Occipital lobe (tissue), 2 donors: Measurements from ENCODE around the gene C1orf198. TPM values are rescaled to one million over a fixed set of nuclear protein-coding genes. Genes with fewer than 3 reads are reported as not detected.

Experiments
- DNase-seq: peaks from one replicate; lab custom pipeline; 2025; lab: John Stamatoyannopoulos, UW
- total RNA-seq: library from RNA; depleted of rRNA; stranded (reverse); fragments of >200 nt; gene quantifications from one replicate; pipeline ENCODE4 v1.2.3, GENCODE V29; 2014

Gene C1orf198
- total RNA-seq, 1 donor from 2014 or later, result 14.5 TPM

DNA sequence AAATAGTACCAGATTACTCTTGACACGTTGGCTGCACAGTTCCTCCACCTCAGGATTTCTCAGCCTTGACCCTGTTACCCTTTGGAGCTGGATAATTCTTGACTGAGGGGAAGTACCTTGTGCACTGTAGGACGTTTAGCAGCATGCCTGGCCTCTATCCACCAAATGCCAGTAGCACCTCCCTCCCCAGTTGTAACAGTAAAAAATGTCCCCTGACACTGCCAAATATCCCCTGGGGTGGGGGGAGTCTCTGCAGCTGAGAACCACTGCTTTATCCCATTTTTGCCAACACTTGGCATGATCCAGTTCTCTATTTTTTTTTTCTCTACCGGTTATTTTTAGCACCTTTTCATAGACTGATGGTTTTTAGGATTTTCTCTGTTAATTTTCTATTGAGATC is 34.0 kb downstream of the C1orf198 start:
- DNase-seq, result no peak

DNA sequence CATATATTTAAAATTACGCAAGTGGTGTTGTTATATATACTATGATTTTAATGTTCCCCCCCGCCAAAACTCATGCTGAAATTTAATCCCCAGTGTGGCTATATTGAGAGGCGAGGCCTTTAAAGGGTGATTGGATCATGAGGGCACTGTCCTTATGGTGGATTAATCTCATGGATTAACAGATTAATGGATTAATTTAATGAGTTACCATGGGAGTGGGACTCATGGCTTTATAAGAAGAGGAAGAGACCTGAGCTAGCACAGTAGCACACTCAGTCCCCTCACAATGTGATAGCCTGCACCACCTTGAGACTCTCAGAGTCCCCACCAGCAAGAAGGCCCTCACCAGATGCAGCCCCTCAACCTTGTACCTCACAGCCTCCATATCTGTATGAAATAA is 34.8 kb downstream of the C1orf198 start:
- no peak for DNase-seq

DNA sequence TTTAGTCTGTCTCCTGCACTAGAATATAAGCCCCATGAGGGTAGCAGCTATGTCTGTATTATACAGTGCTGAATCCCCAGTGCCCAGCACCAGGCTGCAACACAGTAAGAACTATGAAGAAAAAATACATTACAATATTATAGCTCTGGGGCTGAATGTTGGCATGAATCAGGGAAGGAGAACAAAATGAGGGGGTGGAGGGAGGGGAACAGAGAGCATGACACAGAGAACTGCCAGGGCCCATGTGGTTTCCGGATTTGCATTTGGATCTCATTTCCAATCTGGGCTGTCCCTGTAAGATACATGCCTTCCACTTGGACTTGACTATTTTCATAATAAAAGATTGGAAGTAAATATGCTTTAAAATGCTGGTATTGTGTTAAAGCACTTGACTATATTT is 35.8 kb downstream of the C1orf198 start:
- no peak for DNase-seq

DNA sequence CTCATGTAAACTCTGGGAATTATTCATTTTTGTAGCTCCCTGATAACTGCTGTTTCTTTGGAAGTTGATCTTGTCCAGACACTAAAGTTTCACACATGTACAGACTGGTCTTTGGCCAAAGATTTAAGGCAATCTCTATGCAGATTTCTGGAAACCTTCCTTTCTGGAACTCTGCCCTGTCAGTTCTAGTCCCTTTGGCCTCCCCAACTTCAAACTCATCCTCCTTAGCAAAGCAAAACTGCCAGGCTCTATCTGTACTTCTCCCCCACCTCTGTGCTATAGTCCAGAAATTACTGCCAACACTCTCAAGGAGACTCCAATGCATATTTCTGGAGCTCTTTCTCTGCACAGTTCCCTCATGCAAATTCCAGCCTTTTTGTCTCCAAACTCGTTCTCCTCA is 36.5 kb downstream of the C1orf198 start:
- DNase-seq, result no peak

DNA sequence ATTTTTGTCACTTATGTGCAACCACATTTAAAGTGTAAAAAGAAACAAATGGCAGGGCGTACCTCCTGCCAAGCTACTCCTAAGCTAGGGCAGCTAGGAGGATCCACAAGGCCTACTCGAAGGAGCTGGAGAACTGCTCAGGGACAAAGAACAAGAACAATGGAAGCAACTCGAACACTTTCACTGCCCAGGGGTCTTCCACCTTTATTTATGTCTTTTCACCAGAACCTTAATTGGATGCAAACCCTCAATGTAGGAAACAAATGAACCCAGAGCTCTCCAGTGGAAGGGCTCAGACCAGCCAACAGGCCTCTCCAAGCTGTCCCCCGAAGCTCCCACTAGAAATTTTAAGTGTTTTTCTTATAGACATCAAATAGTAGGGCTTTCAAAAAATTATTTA is 39.9 kb downstream of the C1orf198 start:
- DNase-seq, result no peak

DNA sequence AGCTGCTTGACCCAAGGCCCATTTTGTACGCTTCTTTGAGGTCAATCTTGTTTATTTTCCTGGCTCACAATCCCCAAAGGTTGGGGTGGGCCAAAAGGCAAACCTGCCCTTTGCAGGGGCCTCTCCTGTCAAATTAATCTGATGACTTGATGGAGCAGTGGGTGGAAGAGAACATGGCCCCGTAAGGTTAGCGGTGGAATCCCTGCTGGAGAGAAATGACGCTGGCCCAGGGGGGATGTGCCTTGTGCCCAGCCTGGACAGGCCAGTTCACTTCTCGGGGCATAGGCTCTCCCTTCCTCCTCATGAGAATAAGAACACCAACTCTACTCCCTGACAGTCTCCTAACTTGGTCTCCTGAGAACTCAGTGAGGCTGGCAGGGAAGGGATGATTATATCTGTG is 40.5 kb downstream of the C1orf198 start:
- DNase-seq, result no peak

DNA sequence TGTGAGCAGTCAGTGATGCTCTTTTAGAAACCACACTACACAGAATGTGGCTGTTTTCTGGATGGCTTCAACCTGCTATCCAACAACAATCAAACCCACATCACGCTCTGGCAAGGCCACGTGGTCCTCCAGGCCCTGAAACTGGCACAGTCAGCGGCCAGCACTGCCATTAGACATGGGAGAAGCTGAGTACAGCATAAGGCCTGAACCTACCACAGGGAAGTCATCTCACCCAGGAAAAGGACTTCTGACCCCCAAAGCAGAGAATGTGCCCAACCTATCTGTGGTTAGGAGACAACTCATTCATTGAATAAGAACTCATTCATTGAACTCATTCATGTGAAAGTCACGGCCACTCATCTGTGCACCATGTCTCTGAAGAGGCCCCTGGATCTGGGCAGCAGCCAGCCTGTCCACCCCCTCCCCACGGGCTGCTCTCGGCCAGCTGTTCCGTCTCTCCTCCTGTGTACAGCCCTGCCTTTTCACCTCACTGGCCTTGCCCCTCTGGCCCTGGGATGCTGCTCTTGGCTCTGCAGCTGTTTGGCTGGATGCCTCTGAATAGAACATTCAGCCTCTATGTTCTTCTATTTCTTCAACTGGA is 41.1 kb downstream of the C1orf198 start:
- peak; percentile 37 for DNase-seq

DNA sequence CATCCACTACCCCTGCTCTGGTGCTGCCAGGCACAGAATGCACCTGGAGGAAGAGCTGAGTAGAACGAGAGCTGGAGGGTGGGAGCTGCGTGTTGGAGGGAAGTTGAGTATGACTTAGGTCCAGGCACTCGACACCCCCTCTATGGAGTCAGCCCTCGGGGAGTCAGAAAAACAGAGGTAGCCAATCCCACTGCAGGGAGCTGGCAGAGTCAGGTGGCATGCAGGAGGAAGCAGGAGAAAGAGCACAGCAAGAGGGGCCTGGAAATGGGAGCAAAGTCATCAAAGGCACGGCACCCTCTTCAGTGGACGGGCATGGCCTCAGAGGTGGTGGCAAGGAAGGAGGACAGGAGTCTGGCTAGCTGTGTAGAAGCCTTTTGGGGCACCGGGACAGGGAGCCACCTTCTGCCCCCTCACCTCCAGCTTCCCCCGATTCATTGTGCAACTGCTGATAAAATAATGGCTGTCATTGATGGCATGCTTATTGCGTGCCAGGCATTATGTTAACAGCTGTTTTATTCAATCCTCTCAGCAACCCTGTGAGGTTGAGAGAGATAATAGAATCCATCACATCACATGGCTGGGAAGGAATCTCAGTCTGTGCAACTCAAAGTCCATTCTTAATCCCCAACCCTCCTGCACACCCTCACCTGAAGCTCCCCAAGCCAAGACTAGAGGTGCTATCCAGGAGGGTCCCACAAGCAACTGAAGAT is 42.0 kb downstream of the C1orf198 start:
- no peak for DNase-seq

DNA sequence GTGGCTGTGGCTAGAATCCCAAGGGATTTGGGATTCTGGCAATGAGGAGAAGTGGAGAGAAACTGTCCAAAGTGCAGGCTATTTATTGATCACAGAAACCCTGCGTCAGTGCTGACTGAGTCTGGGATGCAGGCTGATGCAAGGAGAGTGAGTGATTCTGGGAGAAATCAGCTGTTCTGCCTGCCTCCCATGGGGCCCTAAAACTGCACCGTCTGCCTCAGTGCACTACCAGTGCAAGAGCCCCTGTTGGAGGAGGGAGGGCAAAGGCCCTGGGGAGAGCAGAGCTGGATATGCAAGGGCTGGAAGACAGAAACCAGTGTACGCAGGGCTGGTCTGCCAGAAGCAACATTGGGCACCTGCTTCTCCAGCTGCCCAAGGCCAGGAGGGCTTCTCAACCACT is 42.6 kb downstream of the C1orf198 start:
- no peak for DNase-seq

DNA sequence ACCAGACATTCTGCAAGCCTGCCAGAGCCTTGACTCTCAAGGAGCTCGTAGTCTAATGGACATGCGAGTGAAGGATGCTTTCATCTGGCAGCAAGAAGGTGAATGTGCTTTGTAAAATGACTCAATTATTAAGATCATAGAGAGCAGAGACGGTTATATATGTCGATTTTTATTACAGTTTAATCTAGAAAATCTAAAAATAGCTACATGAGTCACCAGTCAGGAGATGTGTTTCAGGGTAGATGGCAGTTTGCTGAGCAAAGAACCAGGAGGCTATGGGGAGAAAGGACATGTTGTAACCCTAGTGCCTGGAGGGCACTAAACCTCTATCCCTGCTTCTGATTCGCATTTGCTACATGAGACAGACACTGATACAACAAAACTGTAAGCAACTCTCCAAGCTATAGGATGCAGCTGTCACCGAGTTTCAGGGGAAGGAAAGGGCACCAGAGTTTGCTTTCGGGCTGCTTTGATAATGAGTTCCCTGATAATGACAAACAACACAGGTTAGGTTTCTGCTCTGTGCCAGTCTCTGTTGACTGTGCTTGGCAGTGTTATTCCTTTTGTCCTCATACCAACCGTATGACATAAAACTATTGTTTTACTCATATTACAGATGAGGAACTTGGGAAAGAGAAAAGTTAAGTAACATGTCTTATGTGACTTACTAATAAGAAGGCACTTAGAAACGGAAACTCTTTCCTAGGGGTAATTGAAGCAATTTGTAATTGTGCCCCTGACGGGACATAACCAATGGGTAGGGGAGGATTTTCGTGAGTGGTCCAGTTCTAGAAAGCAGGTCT is 43.2 kb downstream of the C1orf198 start:
- no peak for DNase-seq

DNA sequence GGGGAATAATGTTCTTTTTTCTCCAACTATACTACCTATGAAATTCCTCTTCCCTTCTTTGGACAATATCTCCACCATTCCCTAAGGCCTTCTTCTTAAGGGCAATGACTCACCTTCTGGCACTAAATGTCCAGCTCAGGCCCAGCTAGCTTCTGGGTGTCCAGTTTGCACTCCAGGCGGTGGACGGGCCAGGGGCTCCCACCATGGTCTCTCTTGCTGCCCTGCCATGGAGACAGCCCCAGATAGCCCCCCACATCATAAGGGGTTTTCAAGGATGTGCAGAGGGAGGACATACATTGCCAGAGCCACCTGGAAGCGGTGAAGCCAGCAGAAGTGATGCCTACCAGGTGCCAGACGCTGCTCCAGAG is 43.8 kb downstream of the C1orf198 start:
- DNase-seq, result no peak

DNA sequence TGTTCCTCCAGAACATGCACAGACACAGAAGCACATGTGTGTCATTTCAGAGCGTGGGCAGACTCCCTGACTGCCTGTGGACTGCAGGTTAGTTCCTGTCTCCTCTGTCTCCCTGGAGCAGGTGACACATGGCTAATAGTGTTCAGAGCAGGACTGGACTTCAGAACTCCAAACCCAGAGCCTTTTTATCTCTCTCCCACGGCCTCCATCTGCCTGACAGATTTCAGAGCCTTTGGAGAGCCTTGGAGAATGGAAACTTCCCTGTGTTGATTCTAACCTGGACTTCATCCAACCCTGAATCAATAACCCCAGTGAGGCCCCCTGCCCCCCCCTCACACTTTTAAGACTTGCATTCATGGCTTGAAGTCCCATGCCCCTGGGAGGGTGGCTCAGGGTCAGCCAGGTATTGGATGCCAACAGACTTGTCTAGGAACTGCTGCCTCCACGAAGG is 44.4 kb downstream of the C1orf198 start:
- DNase-seq, result no peak

DNA sequence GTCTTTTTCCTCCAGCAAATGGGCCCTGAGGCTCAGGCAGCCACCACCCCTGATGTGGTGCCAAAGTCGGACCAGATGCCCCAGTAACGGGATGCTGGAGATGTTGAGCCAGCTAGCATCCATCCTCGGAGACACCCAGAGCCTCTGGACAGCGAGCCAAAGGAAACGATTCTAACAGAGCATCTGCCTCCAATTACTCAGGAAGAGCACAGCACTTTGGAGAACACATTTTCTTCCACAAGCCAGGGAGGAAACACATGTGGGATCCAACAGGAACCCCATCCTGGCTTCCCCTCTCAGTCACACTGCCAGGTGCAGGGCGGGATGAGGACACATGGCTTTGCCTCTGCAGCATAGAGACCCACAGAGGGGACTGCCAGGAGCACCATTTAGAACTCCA is 44.9 kb downstream of the C1orf198 start:
- DNase-seq, result no peak

DNA sequence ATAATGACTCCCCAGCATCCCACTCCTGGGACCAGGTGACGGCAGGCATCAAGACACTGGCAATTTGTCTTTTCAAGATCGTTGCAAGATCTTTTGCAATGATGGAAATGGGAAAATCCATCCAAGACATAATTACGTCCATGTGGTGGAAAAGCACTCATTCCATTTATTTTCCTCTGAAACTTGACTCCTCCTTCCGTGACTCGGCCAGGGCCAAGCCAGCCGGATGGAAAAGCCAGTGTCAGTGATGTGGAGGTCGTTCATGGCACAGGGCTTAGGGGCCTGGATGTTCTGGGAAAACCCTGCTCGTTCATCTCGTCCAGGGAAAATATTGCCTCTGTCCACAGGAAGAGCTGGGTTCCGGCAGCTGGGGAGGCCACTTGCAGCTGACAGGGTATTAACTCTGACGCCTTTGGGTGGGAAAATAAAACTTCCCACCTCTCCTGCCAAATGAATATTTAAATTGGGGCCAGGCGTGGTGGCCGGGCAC is 46.2 kb downstream of the C1orf198 start:
- no peak for DNase-seq

DNA sequence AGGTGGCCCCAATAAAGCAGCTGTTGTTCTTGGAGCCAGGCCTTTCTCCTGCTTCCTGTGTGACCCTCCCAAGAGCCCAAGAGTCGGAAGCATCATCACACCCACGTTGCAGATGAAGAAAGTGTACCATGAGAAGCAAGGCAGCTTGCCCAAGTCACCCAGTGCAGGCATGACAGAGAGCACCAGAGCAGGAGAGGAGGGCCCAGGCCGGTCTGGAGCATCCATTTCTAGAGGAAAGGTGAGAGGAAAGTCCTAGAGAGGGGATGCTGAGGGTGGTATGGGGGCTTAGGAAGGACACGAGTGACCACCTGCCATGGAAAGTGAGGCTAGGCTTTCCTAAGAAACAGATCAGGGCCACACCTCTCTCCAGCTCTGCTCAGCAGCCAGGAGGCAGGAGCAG is 47.0 kb downstream of the C1orf198 start:
- DNase-seq, result no peak

DNA sequence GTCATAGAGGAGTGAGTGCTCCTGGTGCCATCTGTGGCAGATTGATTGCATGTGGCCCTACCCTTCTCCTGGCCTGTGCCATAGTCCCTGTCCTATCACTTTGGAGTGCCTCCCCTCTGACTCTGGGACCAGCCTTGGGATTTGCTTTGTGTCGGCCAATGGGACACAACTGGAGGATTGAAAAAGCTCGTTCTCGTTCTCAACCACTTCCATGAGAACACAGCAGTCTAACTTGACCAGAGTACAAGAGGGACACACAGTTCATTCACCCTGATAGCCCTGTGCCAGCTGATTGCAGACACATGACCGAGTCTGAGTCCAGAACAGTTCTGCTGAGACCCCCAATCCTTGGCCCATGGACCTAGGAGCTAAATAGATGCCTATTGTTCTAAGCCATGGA is 47.8 kb downstream of the C1orf198 start:
- DNase-seq, result peak; percentile 63

DNA sequence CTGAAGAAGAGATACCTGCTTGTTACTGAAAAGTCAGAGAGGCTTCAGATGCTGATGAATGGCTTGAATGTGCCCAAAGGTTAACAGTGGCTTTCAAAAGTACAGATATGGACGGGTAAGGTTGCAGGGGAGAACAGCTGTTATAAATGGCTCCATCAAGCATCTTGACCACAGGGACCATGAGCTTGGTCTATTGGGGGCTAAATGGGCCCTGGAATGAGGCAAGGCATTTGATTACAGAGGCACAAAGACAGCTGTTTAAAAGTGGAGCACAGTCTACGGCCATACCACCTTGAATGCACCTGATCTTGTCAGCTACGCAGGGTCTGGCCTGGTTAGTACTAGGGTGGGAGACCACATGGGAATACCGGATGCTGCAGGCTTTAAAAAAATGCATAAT is 48.3 kb downstream of the C1orf198 start:
- no peak for DNase-seq

DNA sequence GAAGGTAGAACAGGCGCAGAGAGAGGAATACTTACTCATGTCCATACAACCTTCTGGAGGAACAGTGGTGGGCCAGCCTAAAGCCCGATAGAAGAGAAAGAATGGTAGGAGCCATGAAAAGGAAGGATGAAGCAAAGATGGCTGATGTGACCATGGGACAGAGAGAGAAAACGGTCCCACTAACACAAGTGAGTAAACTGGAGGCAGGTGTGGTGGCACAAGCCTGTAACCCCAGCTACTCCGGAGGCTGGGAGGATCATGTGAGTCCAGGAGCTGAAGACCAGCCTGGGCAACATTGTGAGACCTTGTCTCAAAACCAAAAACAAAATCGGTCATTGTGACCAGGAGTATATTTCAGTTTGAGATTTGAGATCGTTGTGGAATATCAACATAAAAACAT is 49.4 kb downstream of the C1orf198 start:
- no peak for DNase-seq

DNA sequence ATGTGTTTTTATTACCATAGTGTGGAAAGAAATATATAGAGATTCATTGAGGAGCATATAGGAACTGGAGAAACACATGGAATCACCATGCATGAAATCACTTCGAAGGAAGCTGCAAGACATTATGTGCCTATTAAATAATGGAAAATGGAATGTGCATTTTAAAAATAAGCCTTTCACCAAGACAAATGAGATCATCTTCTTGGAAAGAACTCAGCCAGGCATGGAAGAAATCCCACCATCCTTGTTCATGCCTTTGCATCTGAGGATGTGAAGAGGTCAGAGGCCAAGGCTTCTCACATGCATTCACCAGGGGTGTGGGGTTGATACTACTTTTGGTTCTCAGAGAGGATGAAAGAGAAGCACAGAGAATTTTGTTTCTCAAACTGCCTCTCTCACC is 50.0 kb downstream of the C1orf198 start:
- no peak for DNase-seq

DNA sequence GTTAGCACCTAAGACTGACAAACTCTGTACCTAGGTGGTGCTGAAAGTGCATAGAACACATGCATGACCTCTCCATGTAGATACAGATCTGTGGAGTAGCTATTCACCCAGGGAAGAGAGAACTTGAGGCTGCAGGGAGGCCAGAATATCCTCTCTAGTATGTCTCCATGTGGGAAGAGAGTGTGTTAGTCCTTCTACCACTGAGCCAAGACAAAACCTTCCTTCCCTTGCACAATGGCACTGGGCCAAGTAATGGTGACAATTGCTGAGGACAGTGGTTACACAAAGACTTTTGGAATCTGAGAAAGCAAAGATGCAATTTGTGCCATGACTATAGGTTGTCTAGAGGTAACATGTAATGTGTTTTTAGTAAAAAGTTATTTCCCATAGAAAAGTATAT is 52.3 kb downstream of the C1orf198 start:
- no peak for DNase-seq

DNA sequence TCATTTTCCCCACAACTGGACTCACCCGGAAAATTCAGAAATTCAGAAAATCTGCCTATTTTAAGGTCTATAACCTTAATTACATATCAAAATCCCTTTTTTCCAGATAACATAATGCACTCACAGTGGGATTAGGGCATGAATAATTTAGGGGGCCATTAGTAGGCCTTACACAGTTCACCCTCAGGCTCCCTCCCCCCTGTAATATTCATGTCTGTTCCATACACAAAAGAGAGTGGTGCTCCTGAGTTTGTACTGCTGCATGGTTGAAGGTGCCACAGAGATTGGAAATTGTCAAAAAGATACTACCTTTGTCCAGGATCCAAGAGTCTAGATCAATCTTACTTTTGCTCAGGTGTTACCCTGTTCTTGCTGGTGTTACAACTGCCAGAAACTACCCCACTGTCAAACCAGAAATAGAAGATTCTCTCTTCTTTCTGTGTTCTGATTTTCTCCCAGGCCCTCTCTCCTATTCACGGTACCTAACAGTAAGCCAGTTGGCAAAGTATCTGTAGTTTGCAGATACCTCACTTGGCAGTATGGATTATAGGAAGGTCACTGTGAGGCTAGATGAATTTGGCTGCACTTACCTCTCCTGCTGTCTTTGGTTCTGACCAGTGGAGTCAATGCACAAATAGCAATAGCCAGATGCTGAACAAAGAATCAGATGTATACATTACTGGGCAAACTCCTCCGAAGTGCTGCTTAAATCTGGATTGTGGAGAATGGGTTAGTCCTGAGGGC is 53.2 kb downstream of the C1orf198 start:
- no peak for DNase-seq

DNA sequence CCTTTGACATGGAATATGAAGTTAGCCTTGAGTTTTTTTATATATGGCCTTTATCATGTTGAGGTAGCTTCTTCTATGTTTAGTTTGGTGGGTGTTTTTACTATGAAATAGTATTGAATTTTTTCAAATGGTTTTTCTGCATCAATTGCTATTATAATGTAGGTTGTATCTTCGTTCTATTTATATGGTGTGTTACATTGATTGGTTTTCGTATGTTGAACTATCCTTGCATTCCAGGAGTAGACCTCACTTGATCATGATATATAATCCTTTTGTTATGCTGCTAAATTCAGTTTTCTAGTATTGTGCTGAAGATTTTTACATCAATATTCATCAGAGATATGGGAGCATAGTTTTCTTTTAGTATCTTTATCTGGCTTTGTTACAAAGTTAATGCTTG is 55.8 kb downstream of the C1orf198 start:
- no peak for DNase-seq
